NCI-H2107 treated with DMSO at 0.1 percent for 48 hours (cell line): ENCODE measurements around the gene PDGFC.

Experiments used
- DNase-seq: peaks from one replicate; lab custom pipeline; 2025; ENCODE audit not compliant: unreplicated experiment; lab: John Stamatoyannopoulos, UW

The PDGFC gene

DNA sequence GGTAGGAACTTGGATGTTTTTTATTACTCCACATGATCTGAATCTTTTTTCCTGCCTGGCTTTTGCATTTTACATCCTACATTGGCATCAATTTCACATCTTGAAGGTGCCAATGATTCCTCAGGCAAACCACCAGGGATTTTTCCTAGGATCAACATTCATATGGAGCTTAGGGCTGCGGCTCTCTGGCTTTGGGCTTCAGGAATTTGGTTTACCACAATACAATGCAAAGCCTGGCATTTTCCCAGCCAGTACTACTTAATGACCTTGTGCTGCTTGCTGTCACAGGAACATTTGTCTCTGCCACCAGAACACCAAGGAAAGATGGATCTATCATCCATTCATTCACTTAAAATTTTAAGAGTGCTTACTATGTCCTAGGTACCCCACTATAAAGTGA, 180.7 kb downstream of the PDGFC start:
- peak; percentile 22 for DNase-seq

DNA sequence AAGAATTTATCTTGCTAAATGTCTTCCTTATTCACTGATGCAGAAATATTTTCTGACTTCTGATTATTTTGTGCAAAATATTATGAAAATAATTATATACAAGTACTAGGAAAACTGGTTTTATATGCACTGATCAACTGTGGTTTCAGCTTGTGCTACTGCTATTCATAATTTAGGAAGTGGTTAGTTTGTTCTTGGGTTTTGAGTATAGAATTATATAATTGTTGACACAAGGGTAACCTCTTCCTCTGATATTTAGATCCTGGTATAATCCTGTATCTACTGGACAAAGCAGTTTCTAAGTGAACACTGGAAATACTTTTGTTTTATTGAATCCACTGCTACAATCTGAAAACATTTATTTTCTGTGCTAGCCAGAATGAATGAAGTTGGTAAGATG, 182.8 kb downstream of the PDGFC start:
- no peak for DNase-seq

DNA sequence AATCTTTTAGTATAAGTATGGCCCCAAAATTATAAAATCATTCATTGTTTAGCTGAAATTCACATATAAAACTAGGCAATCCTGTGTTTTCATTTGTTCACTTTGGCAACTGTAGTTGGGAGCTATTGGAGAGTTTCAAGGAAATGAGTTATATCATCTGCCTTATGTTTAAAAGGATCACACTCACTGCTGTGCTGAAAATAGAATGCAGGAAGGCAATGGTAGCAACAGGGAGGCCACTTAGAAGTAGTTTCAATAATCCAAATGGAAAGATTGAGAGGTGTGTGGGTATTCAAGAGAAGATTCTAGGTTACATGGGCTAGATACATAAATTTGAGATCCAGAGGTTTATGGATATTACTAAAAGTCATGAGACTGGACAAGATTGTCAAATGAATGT, 184.9 kb downstream of the PDGFC start:
- no peak for DNase-seq

DNA sequence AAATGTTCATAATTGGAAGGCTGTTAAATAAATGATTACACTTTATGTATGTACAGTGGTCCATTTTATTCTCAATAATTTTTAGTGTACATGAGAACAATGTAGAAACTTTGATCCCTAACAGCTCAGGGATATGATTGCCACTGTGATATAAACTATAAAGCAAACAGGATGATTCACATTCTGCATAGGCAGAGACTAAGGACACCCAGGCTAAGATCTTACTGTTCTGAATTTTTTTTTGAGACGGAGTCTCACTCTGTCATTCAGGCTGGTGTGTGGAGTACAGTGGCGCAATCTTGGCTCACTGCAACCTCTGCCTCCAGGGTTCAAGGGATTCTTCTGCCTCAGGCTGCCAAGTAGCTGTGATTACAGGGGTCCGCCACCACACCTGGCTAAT, 186.6 kb downstream of the PDGFC start:
- DNase-seq = no peak

DNA sequence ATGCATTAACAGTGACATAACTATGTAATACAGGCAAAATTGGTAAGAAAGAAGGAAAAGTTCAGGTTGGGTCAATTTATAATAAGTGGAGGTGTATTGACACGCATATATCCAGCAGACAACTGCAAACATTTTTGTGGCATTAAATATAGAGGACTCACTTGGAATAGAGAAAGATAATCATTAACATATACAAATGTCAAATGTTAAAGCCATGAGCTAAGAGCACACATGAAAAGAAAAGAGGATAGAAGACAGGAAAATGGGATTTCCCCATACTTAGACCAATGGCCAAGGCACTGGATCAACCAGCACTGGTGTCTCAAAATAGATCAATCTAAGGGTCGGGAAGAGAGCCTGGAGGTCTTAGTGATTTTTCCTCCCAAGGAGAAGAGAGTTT, 187.6 kb downstream of the PDGFC start:
- DNase-seq = no peak

DNA sequence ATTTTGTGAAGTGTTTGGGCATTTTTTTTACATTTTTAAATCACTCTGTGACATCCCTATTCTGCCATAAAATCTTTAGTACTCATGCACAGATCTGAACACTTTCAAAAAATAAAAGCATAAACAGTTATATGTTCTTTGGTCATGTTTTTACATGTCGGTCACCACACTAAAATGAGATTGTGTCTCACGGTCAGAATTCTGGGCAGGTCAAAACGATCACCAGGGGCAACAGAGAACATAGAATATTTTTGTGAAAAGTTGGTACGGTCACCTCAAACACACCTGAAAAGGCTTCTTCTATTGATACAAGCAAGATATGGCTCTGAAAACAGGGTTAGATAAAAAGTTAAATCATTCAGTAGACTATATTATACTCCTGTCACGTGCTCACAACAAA, 189.1 kb downstream of the PDGFC start:
- DNase-seq = no peak

DNA sequence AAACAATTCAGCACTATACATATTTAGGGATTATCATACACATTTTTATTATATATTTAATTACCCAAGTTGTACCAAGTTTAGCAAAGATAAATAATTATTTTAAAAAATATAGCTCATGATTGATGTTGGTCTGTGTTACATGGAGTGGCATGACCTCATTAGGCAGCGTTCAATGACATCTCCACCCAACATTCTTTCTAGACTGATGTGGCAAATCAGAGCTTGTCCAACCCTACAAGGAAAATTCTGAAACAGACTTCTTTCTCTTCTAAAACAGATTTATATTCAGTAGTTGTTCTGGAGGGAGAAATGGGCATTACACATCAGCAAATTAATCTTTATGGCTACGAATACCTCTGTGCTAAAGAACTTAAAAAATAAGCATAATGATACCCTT, 189.7 kb downstream of the PDGFC start:
- DNase-seq = no peak

DNA sequence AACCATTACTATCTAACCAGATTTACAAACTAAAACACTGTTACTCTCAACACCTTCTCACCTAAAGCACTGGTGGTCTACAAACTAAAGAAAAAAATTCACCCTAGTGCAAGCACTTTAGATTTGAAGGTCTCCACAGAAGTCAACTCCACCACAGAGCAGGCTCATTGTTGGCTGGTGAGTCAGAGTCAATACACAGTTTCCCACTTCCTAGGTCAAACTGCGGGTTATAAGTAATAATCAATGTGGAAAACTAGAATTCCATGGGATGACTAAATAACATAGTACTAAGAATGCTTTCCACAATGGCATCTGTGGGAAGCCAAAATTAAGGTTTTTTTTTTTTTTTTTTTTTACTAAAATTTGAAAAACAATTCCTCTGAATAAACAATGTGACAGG, 191.8 kb downstream of the PDGFC start:
- DNase-seq = no peak

DNA sequence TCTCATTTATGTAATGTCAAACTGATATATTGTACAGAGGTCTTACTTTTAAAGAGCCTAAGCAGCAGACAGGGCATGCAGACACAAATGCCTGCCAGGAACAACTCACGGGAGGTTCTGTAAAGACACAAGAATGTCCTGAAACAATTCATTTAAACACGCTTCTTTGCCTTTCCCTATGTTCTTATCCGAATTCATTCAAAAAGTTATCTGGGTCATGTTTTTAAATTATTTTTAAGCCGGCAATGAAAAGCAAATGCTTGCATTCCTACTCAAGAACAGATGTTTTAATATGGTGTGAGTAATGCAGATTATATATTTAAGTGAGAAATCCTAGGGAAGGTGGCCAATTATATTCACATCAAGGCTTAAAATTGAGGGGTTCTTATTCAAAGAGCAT, 192.6 kb downstream of the PDGFC start:
- no peak for DNase-seq

DNA sequence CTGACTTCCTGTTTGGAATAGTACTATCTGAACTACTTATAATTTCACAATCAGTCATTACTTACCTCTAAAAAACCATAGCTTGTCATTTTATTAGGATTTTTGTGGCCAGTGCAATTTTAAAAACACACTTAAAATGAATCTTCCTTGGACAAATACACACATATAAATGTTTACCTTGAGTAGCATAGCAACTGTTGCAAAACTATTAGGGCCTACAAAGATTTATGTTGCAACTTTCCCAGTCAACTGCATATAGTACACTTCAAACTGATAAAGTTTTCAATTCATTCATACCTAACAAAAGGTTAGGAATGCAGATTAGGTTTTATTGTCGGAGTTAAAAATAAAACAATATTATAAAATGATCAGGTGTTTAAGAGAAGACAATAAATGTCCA, 193.0 kb downstream of the PDGFC start:
- no peak for DNase-seq

DNA sequence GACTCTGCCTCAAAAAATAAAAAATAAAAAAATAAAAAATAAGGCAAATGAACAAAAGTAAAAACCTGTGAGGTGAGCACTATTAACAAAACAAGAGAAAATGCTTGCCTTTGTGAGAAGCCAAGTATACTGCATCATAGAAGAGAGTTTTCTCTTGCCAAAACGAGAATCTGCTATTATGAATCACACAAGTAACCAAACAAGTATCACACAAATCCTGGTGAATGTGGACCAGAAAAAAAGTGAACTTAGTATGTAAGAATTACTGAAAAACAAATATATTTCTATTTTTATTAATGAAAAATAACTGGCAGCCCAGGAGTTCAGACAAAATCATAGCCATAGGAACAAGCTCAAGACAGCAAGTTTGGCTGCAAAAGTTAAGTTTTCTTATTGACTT, 193.5 kb downstream of the PDGFC start:
- DNase-seq = no peak

DNA sequence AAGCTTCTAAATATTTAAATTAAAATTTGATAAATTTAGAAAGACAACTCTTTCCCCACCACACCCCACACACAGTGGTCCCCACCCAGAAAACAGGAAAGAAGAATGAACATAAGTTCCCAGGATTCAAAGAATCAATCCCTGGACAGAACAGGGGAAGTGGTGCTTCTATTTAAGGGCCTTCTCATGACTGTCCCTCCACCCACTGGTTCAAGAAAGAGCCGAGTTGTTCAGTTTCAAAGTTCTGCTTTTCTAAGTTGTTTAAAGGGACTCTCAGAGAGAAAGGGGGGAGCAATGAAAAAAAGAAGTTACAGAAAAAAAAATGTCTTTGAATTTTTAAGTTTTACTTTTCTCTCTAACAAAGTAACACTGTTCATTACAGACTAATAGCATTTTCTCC, 195.8 kb downstream of the PDGFC start:
- no peak for DNase-seq

DNA sequence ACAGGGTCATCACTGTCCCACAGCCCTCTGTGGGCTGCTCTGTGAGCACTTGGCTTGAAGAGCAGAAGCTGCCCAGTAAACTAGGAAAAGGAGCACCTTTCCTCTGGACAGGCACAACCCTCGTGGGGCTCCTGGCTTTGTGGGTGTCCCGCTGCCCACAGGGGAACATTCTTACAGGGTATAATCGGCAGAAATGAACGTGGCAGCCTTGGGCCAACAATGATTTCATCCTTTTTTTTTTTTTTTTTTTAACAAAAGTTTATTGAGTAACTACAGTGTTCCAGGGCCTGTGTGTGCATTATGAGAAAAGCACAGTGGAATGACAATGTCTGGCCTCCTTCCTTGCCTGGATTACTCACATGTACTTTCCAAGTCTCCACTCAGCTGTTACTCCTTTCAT, 197.2 kb downstream of the PDGFC start:
- DNase-seq = no peak

DNA sequence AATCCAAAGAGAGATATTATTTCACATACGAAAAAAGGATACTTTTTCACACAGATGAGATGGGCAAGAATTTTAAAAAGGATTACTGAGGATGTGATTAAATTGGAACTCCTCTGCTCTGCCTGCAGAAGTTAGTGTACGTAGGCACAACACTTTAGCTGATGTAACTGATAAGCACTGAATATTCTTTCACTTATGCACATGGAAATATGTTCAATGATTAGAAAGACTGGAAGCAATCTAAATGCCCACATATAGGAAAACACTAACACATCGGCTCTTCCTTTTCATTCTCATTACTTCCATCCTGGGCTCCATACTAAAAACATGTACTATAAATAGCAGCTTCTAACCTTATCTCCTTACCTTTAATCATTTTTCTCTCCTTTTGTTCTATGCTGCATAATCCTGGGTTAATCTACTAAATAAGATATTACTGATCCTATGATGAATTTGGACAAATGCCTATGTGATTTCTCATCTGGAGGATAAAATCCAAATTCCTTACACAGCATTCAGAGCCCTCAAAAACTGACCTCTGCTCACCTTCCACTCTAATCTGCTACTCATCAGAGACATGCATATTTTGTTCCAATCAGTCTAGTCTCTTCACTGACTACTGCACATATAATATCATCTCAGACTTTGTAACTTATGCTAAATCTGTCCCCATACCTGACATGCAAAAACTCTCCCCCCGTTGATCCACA, 197.8 kb downstream of the PDGFC start:
- DNase-seq = no peak

DNA sequence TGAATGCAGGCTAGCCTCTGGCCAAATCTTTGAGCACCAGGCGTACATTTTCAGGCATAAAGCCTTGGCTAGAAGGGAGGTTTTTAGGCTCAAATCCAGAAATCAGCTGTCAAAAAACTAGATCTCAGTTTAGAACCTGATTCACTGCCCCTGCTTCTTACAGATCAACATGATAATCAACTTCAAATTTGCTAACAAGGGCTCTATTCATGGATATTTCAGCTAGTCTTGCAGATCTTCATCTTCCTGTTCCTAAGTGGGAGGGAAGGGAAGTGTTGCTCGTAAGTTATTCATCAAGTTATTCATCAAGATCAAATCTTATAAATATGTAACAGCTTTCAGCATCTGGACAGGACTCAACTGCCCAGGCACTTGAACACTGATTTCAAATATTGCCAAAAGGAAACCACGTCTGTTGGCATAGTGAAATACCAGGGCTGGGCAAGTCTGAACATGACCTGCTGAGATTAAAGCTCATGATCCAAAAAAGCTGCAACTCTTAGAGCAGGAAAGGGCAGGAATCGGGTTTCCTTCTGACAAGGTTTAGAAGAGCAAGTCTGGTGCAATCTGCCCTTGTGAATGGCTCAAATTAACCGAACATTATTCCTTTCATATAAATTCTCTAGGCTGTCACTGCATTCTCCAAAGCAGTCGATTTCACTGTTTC, 200.3 kb downstream of the PDGFC start:
- peak; percentile 17 for DNase-seq

DNA sequence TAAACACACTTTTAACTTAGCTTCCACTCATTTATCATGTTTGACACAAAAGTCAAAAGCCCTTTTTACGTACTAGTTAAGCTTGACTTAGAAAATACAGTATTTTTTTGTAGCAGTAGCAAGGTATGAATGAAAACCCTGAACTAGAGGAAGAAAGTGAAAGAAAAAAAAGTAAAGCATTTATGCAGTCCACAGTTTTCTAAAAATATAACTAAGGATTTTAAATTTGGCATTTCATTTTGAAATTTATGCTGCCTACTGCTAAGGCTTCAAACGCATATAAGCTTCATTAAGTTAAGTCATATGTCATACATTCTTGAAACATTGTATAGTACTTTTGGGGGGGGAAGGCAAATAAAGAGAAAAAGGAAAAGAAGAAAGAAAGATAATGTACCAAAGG, 201.5 kb downstream of the PDGFC start:
- DNase-seq = no peak

DNA sequence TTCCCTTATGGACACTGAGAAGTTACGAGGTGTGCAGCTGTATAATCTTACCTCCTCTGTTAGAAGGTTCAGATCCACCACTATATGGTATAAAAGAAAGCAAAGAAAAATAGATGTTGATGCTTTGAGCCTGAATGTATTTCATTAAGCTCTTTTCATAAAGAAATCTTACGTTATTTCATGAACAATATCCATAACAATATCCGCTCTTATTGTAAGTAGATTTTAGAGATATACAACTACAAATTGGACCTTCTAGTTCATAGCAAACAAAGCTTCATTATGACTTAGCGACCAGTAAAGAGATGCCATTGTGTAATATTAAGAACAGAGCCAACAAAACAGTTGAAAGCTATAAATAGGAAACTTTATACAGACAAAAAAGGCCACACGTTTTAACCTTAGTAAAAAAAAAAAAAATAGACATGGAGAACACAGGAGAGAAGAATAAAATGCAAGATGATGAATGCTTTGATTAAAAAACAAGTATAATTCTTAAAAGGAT, 203.6 kb downstream of the PDGFC start:
- DNase-seq = no peak

DNA sequence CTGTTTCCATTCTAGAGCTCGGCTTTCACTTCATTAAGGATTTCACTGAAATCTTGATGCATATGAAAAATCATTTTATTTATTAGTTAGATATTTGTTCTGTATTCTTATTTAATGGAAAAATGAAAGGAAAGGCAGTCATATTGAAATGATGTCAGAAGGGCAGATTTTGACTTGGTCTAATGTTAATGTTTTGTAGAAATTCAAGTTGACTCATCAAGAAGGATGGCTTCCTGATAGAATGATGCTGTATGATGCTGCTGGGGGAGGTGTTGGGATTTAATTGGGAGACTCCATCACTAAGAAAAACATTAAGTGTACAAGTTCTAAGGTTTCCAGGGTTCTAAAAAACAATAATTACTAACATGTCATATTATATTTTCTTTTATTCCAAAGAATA, 204.8 kb downstream of the PDGFC start:
- no peak for DNase-seq

DNA sequence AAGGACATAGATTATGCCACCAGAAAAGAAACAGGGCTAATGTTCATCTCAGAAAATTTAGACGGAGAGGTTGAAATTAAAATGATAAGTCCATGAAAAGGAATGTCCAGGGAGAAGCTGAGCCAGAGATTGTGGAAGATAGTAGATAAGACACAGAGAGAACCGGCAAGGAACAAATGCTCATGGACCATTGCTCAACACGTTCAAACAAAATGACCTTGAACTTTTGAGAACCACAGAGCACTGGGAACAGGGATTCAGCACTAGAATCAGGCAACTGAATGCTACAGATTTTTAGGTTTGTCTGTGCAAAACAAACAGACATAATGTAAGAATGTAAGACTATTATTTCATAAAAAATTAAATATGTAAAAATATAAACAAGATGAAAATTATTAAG, 206.3 kb downstream of the PDGFC start:
- no peak for DNase-seq

DNA sequence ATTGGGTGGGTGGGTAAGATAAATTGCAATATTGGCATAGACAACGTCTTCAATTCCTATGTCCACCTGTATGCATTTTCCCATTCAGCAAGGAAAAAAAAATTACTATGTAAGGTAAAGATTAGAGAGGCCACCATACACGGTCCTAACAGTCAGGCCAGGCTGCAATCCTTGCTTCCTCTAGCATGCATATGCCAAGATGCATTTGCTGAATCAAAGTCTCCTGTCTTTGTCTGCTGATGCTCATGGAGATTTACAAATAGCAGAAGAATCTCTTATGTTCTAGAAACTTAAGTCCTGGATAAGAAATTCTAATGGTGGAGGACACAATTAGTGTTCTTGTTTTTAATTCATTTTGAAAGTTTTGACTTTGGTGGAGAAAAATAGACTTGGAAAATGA, 206.8 kb downstream of the PDGFC start:
- DNase-seq = no peak

DNA sequence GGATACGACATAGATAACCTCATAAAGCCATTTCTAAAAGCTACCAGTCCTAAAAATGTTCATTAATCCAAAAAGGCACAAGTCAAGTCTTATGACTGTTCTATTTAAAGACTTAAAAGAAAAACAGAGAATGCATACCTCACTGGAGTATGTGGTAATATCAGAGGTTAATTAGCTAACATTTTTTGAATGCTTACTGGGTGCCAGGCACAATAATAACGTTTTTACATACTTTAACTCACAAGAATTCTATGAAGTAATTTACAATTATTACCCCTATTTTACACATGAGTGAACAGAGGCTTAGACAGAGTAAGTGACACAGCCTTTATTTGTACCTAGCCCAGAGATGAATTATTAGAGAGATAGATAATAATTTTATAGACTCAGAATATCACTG, 207.5 kb downstream of the PDGFC start:
- no peak for DNase-seq

DNA sequence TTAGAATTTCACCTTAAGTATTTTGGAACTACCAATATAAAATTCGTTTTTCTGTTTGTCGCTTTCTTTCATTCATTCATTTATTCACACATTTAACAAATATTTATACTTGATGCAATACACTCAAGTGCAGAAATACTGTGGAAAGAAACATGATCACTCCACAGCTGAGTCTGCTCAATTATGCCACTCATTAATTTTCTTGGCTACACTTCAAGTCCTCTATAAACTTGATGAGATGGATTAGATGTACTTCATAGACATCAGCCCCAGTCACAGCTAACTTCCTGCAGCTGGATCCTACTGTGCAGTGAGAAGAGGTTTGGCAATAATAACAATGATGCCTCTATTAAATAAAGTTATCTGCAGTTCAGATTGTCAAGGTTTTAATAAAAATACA, 208.1 kb downstream of the PDGFC start:
- peak; percentile 38 for DNase-seq

DNA sequence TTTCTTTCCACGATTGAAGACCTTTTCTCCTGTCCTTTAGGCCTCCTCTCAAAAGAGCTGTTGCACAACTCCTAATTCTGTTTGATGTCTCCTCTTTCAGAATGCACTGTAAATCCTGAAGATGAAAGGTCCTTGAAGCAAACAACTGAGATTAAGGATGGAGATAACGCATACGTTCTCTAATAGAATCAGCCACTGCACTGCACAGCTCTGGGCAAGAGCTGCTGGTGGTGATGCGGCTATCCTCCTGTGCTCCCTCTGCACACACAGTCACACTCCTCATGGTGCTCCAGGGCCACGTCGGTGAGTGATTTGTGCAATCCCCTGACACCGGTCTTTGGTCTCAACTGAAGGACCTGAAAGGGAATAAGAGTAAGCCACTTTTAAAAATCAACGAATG, 208.7 kb downstream of the PDGFC start:
- no peak for DNase-seq
